ENCODE results near the gene CNTNAP2.

- no peak for TF ChIP-seq CTCF (IDR thresholded peaks at IDR 0.05)
- no peak for TF ChIP-seq POLR2A (IDR thresholded peaks at IDR 0.05)
- no peak for TF ChIP-seq POLR2AphosphoS5 (IDR thresholded peaks at IDR 0.05)
- no peak for TF ChIP-seq EP300 (IDR thresholded peaks at IDR 0.05)
Observed at GRCh38 chr7:146414937-146415336, 298.3 kb downstream of the CNTNAP2 start.

Data from stomach (tissue), 4 donors.